NCI-H524 treated with DMSO at 0.1 percent for 48 hours (cell line): ENCODE measurements around the gene AGPAT2.

Source experiments
- DNase-seq: peaks from one replicate; lab custom pipeline; 2025; lab: John Stamatoyannopoulos, UW

The AGPAT2 gene

GRCh38 chr9:136700959-136701667 lies 13.9 kb upstream of the AGPAT2 start:
- DNase-seq = no peak

GRCh38 chr9:136700304-136700703 lies 13.0 kb upstream of the AGPAT2 start:
- no peak for DNase-seq

GRCh38 chr9:136698635-136699246 lies 11.5 kb upstream of the AGPAT2 start:
- no peak for DNase-seq

GRCh38 chr9:136697821-136698526 lies 10.7 kb upstream of the AGPAT2 start:
- no peak for DNase-seq

- DNase-seq = no peak
Measured at GRCh38 chr9:136697146-136697820, 10.0 kb upstream of the AGPAT2 start.

- peak; percentile 74 for DNase-seq
Measured at GRCh38 chr9:136696502-136696901, 9.2 kb upstream of the AGPAT2 start.

GRCh38 chr9:136695955-136696354 lies 8.7 kb upstream of the AGPAT2 start:
- DNase-seq = peak; percentile 88

DNA sequence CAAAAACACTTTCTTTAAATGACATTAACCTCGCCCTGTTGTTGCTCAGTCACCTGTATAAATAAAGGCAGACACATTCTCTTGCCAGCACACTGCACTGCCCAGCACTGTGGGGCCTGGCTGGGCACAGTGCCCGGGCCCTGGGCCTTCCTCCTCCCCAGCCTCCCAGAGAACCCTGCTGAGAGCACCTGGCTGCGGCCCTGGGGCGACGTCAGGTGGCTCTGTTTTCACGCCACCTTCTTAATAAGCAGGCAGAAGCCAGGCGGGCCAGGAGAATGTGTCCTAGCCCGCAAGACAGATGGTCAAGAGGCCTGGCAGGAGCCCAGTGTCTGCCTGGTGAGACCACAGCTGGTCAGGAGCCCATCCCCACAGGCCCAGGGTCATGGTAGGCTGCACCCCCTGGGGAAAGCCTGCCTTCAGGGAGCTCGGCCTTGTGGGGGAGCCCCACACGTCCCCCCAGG lies 8.2 kb upstream of the AGPAT2 start:
- peak; percentile 81 for DNase-seq

DNA sequence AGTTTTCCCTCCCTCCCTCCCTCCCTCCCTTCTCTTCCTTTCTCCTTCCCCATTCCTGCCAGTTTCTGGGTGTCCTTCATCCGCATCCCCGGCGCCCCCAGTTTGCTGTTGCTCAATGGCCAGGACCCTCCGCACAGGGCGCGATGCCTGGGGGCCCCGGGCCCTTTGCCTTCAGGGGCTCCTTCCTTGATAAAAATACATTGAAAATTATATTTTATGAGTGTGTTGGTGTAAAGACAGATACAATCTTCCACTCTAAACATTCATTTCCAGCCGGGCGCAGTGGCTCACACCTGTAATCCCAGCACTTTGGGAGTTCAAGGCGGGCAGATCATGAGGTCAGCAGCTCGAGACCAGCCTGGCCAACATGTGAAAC lies 7.6 kb upstream of the AGPAT2 start:
- no peak for DNase-seq

- no peak for DNase-seq
Measured at GRCh38 chr9:136694163-136694871, 7.1 kb upstream of the AGPAT2 start.

DNA sequence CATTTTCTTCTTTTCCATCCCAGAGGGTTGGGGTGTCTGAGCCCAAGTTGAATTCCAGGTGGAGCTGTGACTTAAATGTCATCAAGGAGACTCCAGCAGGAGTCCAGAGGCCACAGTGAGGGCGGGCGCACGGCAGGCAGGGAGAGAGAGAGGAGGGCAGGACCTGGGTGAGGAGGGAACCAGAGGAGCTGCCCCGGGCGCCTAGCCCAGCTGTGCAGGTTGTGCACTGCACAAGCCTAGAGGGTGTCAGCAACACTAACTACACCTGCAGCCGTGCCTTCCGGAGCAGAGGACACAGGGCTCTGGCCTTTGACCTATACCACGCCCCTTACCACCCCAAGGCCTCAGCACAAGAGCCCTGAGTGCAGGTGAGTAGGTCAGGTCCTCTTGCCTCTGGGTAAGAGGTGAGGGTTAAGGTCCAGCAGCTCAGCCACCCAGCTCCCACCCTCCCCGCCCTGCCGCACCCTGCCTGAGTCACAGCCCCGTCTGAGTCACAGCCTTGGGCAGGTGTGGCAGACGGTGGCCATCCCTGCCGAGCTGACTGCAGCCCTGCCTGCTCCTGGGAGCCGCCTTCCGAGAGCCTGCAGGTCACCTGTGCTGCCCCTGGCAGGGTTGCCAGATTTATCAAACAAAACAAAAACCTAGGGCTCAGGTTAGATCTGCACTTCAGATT lies 6.4 kb upstream of the AGPAT2 start:
- DNase-seq = no peak

- DNase-seq = no peak
Measured at GRCh38 chr9:136693135-136693489, 5.9 kb upstream of the AGPAT2 start.

DNA sequence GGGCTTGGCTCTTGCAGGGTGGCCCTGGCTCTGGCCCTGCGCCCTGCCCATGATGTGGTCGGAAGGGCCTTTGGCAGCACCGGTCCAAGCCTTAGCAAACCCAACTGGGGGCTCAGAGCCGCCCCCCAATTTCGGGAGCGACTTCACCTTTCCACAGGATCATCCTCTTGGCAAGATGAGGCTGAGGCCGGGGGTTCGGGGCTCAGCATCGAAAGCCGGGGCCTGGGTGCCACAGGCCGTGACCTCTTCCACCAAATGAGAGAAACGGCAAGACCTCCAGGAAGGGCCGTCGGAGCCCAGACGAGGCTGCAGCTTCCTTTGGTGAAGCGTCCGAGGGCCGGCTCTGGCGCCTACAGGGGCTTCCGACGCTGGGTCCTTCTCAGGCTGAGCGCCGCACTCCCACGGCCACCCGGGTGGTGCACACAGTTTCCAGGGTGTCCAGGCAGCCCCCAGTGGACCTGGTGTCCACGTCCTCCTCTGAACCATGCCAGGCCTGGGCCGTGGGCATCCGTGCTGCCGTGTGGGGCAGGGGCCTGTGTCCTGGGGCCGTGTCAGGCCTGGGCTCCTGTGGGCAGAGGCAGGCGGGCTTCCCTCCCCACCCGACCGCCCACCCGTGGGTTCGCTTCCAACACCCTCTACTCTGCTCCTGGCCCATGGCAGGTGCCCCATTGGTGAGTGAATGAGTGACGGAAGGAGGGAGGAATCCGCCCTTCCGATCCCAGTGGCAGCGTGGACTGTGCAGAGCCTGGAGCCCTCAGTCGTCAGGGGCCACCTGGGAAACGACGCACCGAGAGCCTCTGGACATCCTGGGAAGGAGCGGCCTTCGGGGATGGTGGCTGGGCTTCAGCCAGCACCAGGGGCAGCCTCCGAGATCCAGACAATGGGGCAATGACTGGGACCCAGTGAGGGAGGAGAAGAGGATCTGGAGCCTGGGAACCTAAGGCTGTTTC lies 5.2 kb upstream of the AGPAT2 start:
- DNase-seq = no peak

DNA sequence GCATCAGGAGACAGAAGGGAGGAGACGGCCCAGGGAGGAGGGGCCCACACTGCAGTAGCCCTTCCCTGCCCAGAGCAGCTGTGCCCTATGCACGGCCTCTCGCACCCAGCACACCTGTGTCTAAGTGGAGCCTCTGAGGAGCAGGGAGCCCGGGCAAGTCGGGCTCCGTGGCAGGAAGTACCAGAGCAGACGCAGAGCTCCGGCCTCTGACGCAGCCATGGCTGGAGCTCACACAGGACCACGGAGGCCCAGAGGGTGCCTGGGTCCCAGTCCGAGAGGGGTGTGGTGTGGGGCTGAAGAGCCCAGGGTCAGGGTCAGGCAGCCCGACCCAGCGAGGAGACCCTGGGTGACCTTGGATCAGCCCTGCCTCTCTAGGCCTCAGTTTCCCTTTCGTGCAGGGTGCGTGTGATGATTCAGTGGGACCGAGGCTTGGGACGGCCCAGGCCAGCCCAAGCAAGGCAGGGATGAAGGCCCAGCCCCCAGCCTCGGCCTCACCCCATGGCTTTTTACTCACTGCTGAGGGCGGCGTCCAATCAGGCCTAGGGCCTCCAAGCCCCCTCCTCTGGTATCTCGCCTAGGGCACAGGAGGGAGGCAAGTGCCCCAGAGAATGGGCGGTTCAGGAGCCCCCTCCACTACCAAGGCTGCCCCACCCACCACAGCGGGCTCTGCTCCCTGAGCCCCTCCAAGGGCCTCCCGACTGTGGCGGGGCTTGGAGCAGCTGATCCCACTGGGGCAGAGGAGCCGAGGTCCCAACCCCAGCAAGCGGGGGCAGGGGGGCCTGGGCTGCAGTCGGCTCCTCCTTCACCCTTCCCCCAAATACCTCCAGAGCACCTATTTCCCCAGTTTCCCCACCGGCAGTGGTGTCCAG lies 4.3 kb upstream of the AGPAT2 start:
- no peak for DNase-seq

DNA sequence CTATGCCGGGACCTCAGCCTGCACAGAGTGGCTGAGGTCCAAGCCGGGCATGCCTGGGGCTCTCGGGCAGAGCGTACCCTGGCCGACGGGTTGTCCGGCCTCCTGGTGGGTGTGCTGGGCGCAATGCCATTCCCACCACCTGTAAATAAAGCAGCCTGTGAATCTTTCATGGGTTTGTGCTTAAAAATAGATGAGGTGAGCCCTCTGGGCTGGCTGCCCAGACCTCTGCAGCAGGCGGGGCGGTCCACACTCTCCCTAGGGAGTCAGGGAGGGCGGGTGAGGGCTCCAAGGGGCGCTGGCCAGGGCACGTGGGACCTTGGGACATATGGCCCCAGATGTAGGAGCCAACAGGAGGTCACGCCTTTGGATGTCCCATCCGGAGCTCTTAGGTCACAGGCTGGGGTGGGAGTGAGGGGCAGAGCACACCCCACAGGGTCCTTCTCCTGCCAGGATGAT lies 3.6 kb upstream of the AGPAT2 start:
- DNase-seq = no peak

DNA sequence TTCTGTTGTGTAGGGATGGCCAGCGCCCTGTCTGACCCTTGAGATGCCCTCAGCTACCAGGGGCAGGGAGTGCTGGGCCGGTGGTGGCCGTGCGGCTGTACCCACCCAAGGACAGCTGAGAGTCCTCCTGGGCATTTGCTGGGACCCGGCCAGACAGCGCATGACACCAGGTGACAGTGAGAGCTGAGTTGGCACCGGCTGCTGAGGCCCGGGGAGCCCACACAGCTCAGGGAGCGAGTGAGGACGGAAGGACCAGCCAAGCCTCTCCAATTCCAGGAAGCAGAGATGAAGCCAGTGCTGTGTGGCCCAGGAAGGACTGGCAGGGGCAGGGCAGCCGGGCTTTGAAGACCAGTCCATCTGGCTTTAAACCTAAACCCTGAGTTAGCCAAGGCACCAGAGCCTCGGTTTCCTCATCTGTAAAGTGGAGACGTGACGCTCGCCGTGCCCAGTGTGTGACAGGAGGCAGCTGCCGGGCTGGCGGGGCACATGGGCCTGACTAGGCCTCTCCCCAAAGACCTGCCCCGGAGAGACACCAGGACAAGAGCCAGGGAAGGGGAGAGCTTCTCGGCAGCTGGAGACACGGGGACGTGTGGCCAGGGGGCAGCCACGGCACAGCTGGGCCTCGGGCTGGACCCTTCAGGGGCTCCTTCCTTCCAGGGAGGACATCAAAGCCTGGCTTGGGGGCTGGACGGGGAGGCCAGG lies 3.0 kb upstream of the AGPAT2 start:
- DNase-seq = no peak

GRCh38 chr9:136689108-136689460 lies 1.8 kb upstream of the AGPAT2 start:
- no peak for DNase-seq

- DNase-seq = no peak
Measured at GRCh38 chr9:136688274-136689107, 1.2 kb upstream of the AGPAT2 start.
